GM23248 (cell line): ENCODE data around the gene INHBC. TPM values are rescaled to one million over a fixed set of nuclear protein-coding genes. Genes with fewer than 3 reads are reported as not detected.
A peak's percentile ranks its signal among the peaks of the same experiment; 100 is the strongest.

Experiments
- DNase-seq: peaks from one replicate; pipeline ENCODE4 v3.0.0-alpha.2; 2015
- H2AFZ ChIP-seq: fragments of 200-600 bp; sonication (generic); 2 replicates; pipeline ENCODE4 v1.6.1; 2016; ENCODE audit warnings: antibody characterized with exemption
- H3F3A ChIP-seq: fragments of 200-600 bp; sonication (generic); 2 replicates; pipeline ENCODE4 v1.6.1; 2016; ENCODE audit warnings: mild to moderate bottlenecking, antibody characterized with exemption, mixed run types; ENCODE audit not compliant: insufficient read depth
- H3K27ac ChIP-seq: fragments of 200-600 bp; sonication (generic); 2 replicates; pipeline ENCODE4 v1.5.1; 2016; ENCODE audit warnings: mild to moderate bottlenecking
- H3K27me3 ChIP-seq: fragments of 200-600 bp; sonication (generic); replicated peaks from 2 replicates; pipeline ENCODE4 v1.6.1; 2016; ENCODE audit warnings: mild to moderate bottlenecking; ENCODE audit not compliant: insufficient read depth
- H3K36me3 ChIP-seq: fragments of 200-600 bp; sonication (generic); 2 replicates; pipeline ENCODE4 v1.6.1; 2016; ENCODE audit warnings: low read depth, mild to moderate bottlenecking
- H3K4me1 ChIP-seq: fragments of 200-600 bp; sonication (generic); 2 replicates; pipeline ENCODE4 v1.6.1; 2016; ENCODE audit warnings: mild to moderate bottlenecking; ENCODE audit not compliant: insufficient read depth
- H3K4me2 ChIP-seq: fragments of 200-600 bp; sonication (generic); one replicate; pipeline ENCODE4 v1.6.1; 2016; ENCODE audit warnings: mild to moderate bottlenecking; ENCODE audit not compliant: unreplicated experiment
- H3K4me3 ChIP-seq: fragments of 200-600 bp; sonication (generic); 2 replicates; pipeline ENCODE4 v1.5.1; 2016; ENCODE audit warnings: mild to moderate bottlenecking
- H3K79me2 ChIP-seq: fragments of 200-600 bp; sonication (generic); 2 replicates; pipeline ENCODE4 v1.6.1; 2016; ENCODE audit warnings: mild to moderate bottlenecking; ENCODE audit not compliant: insufficient read depth
- H3K9ac ChIP-seq: fragments of 200-600 bp; sonication (generic); 2 replicates; pipeline ENCODE4 v1.6.1; 2016; ENCODE audit warnings: mild to moderate bottlenecking
- H3K9me2 ChIP-seq: fragments of 200-600 bp; sonication (generic); 2 replicates; pipeline ENCODE4 v1.6.1; 2016; ENCODE audit warnings: mixed run types, mild to moderate bottlenecking, moderate library complexity; ENCODE audit not compliant: insufficient read depth
- H3K9me3 ChIP-seq: fragments of 200-600 bp; sonication (generic); one replicate; pipeline ENCODE4 v1.6.1; 2017; ENCODE audit warnings: low read depth
- H4K20me1 ChIP-seq: fragments of 200-600 bp; sonication (generic); 2 replicates; pipeline ENCODE4 v1.6.0; 2016; ENCODE audit not compliant: insufficient read depth
- EZH2 ChIP-seq: fragments of 200-600 bp; sonication (generic); IDR thresholded peaks from 2 replicates; pipeline ENCODE4 v1.6.1; 2018; ENCODE audit warnings: antibody characterized with exemption, mild to moderate bottlenecking; ENCODE audit not compliant: insufficient read depth, poor library complexity, severe bottlenecking
- EZH2phosphoT487 ChIP-seq: fragments of 200-600 bp; sonication (generic); IDR thresholded peaks from 2 replicates; pipeline ENCODE4 v1.6.1; 2018; ENCODE audit warnings: antibody characterized with exemption, moderate library complexity, mild to moderate bottlenecking, low read depth; ENCODE audit not compliant: insufficient read depth
- WGBS, 2 experiments: methylation state at CpG; one replicate each; pipeline ENCODE4 v1.1.6; 2015 to 2017; ENCODE audit warnings: low lambda C conversion rate in 2 of 2, low coverage in 1 of 2; ENCODE audit errors: missing lambda C conversion rate in 2 of 2; 5-methylcytosine and 5-hydroxymethylcytosine counted together
- in situ Hi-C: fragments of 300-500 bp; cut with MboI; formaldehyde crosslinking; loops from 2 replicates; pipeline ENCODE4 v1.15.0; 2020
- polyA plus RNA-seq: library from polyadenylated mRNA; unstranded; fragments of >200 nt; fragmentation: Nextera tagmentation; extraction: Ambion mirVana; gene quantifications from 2 replicates; pipeline ENCODE4 v1.2.1, GENCODE V29; 2016
- total RNA-seq: library from RNA; depleted of rRNA; stranded (reverse); fragments of >200 nt; shearing (Covaris generic); gene quantifications from 2 replicates; pipeline ENCODE4 v1.2.3, GENCODE V29; 2014

INHBC gene
- total and polyA plus RNA-seq, 2 experiments from 2014 or later: not detected

DNA sequence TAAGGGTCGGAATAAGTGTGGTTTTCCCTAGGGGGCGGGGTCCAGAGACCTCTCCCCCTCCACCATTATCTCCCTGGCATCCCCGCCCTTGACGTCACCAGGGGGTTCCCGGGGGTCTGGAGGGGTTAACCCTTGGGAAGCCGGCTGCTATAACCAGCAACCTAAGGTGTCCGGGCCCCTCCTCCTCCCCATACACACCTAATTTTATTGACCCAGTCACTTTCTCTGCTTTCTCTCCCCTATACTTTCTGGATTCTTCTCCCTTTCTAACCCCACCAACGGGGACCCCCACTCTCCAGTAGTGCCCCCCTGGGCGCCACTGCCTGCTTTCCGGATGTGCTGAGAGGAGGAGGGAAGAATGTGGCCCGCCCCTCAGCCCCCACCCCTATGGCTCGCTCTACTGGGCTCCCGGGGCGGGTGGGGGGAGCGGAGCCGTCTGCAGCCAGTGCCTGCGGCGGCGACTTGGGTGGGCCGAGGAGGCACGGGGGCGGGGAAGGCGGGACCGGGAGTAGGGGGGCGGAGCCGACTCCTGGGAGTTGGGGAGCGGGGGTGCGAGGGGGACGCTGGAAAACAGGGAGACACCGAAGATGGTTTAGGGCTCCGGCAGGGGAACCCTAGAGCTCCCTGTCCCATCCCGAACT lies 26.8 kb downstream of the INHBC start:
- WGBS, 2 experiments: 1 to 3% methylated on average over 11 to 32 of the region's 32 CpGs
- Histone ChIP-seq H4K20me1 (no peaks in the 10 kb centered on the region), H3K9ac (peak overlapping the region; percentile 54), H3K4me3 (peak overlapping the region; percentile 84), H3K9me3 (no peaks in the 10 kb centered on the region), H3F3A (peaks cover 3% of the 10 kb centered on the region; the same call in 1 of the 2 replicates), H3K4me1 (peaks cover 13% of the 10 kb centered on the region), H2AFZ (peak overlapping the region; percentile 95), H3K79me2 (no peaks in the 10 kb centered on the region), H3K36me3 (no peaks in the 10 kb centered on the region), H3K27me3 (no peaks in the 10 kb centered on the region), H3K9me2 (no peaks in the 10 kb centered on the region), H3K4me2 (peak overlapping the region; percentile 95), H3K27ac (no peak overlapping the region)
- peak; percentile 78 for DNase-seq
- no peak for TF ChIP-seq EZH2
- TF ChIP-seq EZH2phosphoT487: no peak
- in situ Hi-C loops: no loop called here

DNA sequence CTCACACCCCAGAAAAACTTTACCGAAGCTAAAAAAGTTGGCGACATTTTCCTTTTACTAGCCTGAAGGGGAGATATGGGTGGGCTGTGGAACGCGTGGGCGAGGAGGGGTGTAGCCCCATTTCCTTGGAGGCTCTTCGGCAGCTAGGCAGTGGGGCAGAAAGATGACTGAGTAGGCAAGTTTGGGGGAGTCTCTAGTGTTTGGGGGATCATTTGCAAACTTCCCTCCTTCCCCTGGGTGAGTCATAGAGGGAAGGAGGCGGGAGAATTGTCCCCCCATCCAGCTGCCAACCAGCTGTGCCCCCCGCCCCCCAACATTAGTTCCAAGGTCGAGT lies 27.3 kb downstream of the INHBC start:
- Histone ChIP-seq H3K4me3 (peak overlapping the region; percentile 84), H3K9me3 (no peaks in the 10 kb centered on the region), H4K20me1 (no peaks in the 10 kb centered on the region), H3K79me2 (no peaks in the 10 kb centered on the region), H3K27ac (no peak overlapping the region), H3K9me2 (no peaks in the 10 kb centered on the region), H3K36me3 (no peaks in the 10 kb centered on the region), H3K4me2 (peak overlapping the region; percentile 95), H3K27me3 (no peaks in the 10 kb centered on the region), H3K9ac (peak overlapping the region; percentile 54), H3K4me1 (peaks cover 13% of the 10 kb centered on the region), H3F3A (peaks cover 3% of the 10 kb centered on the region; the same call in 1 of the 2 replicates), H2AFZ (peak overlapping the region; percentile 95)
- TF ChIP-seq EZH2 (no peak), EZH2phosphoT487 (no peak)
- 1 to 3% methylated on average over 9 of the region's 9 CpGs for WGBS, 2 experiments
- in situ Hi-C loops: no loop called here
- no peak for DNase-seq

DNA sequence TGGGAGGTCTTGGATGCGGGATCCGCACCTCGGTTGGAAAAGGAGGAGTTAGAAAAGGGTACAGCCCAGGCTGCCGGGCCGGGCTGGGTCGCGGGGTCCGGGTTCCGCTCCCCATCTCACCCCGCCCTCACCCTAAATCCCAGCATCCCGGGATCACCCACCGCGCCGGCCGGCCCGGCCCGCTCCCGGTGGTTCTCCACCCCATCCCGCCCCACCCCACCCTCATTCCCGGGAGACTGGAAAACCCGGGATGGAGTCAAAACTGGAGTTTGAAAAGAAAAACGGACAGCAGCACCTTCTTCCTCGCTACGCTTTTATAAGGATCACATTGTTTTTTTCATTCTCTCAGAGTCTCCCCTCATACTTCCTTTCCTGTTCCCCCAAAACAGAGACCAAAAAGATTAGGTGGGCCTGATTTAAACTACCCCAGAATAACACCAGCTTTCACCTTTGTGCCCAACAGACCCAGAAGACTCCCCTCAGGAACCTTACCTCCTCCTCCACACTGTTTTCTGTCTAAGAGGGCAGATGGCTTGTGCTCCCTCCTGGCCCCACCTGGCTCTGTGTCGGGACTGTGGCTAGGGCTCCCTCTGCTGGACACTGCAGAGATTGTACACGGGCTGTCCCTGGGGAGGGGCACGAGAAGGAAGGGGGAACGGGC lies 27.8 kb downstream of the INHBC start:
- in situ Hi-C loops: no loop called here
- peak overlapping the region; percentile 54 for H3K9ac ChIP-seq

DNA sequence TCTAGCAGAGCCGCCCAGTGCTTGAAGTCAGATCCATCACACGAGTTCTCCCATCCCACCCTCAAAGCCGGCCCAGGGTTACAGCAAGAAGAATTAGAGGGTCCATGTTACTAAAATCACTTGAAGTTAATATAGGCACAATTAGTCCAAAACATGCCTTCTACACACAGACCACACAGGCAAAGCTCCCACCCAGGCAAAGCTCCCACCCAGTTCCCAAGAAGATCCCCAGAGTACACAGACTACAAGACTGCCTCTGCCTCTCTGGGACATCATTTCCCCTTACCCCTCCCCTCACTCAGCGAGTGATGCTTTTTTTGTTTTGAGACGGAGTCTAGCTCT lies 28.3 kb downstream of the INHBC start:
- peak overlapping the region; percentile 95; the same call in 1 of the 2 replicates for H2AFZ ChIP-seq
- 29 to 41% methylated on average over 5 of the region's 5 CpGs for WGBS, 2 experiments
- H3K4me2 ChIP-seq: peak overlapping the region; percentile 95
- TF ChIP-seq EZH2 (no peak), EZH2phosphoT487 (no peak)
- no peak overlapping the region for H3K4me3 ChIP-seq
- no peaks in the 10 kb centered on the region for H4K20me1 ChIP-seq
- H3K27ac ChIP-seq: no peak overlapping the region
- H3K36me3 ChIP-seq: no peaks in the 10 kb centered on the region
- in situ Hi-C loops: no loop called here
- H3K9me3 ChIP-seq: no peaks in the 10 kb centered on the region
- H3K27me3 ChIP-seq: no peaks in the 10 kb centered on the region
- peaks cover 3% of the 10 kb centered on the region; the same call in 1 of the 2 replicates for H3F3A ChIP-seq
- no peaks in the 10 kb centered on the region for H3K79me2 ChIP-seq
- H3K9ac ChIP-seq: no peak overlapping the region
- peaks cover 10% of the 10 kb centered on the region for H3K4me1 ChIP-seq
- H3K9me2 ChIP-seq: no peaks in the 10 kb centered on the region
- no peak for DNase-seq

More for the DNA sequence above, 27.8 kb downstream of the INHBC start:
- Histone ChIP-seq H3F3A (peaks cover 3% of the 10 kb centered on the region; the same call in 1 of the 2 replicates), H3K79me2 (no peaks in the 10 kb centered on the region), H3K27me3 (no peaks in the 10 kb centered on the region), H2AFZ (peak overlapping the region; percentile 95), H3K36me3 (no peaks in the 10 kb centered on the region), H3K4me3 (peak overlapping the region; percentile 84), H4K20me1 (no peaks in the 10 kb centered on the region), H3K4me1 (peaks cover 13% of the 10 kb centered on the region), H3K9me2 (no peaks in the 10 kb centered on the region), H3K9me3 (no peaks in the 10 kb centered on the region), H3K4me2 (peak overlapping the region; percentile 95), H3K27ac (peak overlapping the region; percentile 54)
- peak; percentile 88 for DNase-seq
- 1 to 4% methylated on average over 12 to 28 of the region's 28 CpGs for WGBS, 2 experiments
- no peak for TF ChIP-seq EZH2phosphoT487
- TF ChIP-seq EZH2: no peak
